Omental fat pad (tissue), 4 donors: ENCODE data around the gene HOXC11. TPM values are rescaled to one million over a fixed set of nuclear protein-coding genes. Genes with fewer than 3 reads are reported as not detected.

ENCODE experiments used
- ATAC-seq: fragments of 150-250 bp; one replicate; pipeline ENCODE4 v1.9.1; 2016; ENCODE audit warnings: mild to moderate bottlenecking, moderate library complexity; ENCODE audit not compliant: low FRiP score
- DNase-seq: peaks from one replicate; pipeline ENCODE4 v3.0.0-alpha.2; 2019; ENCODE audit warnings: low spot score
- total RNA-seq, 4 donors: library from RNA; depleted of rRNA; stranded (reverse); fragments of >200 nt; gene quantifications; one replicate each; pipeline ENCODE4 v1.1.0, GENCODE V29; 2016
- TF ChIP-seq, protein P1 (sequence below), 3 donors: fragments of 450-650 bp; IDR thresholded peaks; one replicate each; pipeline ENCODE4 v1.5.1; 2016 to 2017; ENCODE audit warnings: antibody characterized with exemption in 3 of 3, mild to moderate bottlenecking in 3 of 3, moderate library complexity in 2 of 3

Gene HOXC11
- total RNA-seq, 4 donors from 2014 or later, result not detected

DNA sequence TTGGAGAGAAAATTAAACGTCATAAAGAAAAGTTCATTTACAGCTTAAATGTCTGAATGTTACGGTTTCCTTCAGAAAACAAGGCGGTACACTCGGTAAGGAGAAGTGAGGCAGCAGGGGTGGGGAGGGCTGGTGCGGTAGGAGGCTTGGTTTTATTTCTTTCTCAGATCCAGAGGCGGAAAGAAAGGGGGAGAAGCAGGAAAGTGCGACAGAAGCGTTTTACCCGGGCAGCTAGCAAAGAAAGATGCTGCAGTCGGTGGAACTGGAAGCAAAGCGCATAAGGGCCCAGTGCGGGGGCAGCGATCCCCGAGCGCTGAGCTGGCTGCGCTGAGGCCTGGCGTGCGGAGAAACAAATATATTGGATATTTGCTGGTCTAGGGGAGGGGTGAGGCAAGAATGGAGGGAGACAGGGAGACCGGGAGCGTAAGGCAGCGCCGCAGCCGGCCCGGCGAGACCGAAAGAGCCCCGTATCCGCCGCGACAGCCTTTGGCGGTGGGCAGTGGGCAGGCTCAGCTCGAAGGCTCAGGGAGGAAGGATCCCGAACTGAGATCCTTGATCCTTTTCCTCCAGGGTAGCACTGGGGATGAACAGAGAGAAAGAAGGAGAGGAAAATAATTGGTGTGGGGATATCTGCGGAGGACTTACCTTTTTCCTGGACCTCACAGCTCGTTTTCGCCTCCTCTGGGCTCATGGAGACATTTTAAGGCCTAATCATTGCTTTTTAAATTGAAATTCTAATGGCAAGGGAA, 6.4 kb upstream of the HOXC11 start:
- DNase-seq (no peak), ATAC-seq (no peak)
- TF ChIP-seq, protein P1, sequence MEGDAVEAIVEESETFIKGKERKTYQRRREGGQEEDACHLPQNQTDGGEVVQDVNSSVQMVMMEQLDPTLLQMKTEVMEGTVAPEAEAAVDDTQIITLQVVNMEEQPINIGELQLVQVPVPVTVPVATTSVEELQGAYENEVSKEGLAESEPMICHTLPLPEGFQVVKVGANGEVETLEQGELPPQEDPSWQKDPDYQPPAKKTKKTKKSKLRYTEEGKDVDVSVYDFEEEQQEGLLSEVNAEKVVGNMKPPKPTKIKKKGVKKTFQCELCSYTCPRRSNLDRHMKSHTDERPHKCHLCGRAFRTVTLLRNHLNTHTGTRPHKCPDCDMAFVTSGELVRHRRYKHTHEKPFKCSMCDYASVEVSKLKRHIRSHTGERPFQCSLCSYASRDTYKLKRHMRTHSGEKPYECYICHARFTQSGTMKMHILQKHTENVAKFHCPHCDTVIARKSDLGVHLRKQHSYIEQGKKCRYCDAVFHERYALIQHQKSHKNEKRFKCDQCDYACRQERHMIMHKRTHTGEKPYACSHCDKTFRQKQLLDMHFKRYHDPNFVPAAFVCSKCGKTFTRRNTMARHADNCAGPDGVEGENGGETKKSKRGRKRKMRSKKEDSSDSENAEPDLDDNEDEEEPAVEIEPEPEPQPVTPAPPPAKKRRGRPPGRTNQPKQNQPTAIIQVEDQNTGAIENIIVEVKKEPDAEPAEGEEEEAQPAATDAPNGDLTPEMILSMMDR (IDR thresholded peaks at IDR 0.05), result no peak

DNA sequence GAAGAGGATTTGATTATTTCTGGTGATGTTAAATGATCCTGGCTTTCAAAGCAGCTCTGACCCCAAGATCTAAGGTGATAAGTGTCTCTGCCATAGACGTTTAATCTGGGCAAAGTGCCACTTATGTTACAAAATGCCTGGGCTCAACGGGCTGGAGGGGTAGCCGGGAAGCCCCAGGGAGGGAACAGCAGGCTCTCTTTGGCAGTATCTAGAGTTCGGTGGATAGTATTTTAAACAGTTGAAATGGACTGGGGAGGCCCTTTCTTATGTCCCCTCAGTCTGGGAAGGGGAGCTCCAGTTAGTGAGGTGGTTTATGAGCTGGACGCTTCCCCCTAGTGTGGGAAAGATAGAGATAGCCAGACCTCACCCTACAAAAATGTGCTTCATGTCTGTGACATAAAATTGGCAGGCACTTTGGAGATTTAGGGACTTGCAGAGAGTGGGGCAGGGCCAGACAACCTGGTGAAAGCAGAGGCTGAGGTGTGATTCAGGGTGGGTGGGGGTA, 5.5 kb upstream of the HOXC11 start:
- DNase-seq (no peak), ATAC-seq (no peak)
- TF ChIP-seq, protein P1 (IDR thresholded peaks at IDR 0.05), result no peak

DNA sequence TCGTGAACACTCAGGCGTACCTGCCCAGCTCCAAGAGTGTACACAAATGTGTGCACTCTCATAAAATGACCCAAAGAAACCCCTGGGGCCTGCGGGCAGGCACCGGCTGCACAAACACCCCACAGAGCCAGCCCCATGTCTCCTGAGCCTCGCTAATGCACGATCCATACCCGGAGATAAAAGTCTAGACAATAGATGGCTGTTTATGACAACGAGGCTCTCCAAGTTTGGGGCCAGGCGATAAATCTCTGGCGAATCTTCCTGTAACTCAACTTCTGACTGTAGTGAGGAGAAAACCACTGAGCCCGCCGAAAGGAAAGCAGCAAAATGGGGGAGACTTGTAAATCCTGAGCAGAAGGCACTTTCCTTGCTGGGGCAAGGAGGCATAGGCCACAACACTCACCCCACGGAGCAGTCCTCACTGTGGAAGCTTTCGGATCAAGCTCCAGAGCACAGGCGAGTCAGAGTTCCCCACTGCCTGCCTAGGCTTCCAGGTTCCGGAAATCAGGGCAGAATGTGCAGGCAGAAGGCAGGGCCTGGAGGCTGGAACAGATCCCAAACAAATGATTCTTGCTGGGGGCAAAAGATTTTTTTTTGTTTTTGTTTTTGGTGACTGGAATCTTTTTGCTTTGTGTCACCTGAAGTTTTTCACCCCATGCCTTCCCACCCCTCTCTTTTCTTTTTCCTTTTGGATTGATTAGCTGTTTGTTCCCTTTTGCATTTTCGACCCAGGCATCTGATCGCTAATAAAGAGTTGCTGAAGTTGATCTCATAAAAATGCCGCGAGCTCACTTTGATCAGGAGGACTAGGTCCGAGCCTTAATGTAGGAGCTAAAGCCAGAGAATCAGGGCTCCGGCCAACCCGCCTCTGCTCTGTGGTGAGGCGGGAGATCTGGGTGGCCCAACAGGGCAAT, 4.5 kb upstream of the HOXC11 start:
- ATAC-seq, result no peak
- TF ChIP-seq, protein P1 (IDR thresholded peaks at IDR 0.05), result no peak
- DNase-seq, result no peak

DNA sequence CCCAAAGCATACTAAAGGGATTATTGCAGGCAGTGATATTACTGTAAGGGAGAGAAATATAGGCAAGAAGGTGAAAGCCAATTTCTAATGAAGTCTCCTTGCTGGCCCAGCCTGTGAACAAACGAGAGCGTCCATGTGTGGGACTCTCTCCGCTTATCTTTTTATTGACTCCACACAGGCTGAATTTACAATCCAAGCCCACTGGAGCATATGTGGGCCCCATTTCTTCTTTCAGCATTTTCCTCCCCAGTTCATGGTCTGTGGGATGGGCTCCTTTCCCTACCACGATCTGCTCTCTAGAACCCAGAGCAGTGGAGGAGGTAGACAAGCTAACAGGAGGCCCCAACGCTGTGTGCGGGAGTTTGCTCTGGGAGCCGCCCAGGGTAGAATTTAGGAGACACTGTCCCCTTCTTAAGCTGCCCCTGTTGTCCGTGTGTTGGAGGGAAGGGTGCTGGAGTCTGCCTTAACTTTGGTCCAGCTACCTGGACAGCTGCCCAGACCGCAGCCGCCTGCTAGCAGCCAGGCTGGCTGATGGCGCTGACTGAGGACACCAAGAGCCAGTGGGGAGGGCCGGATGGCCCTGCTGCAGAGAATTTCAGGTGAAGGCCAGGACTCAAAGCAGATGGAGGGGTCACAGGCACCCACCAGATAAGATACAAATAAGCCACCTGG, 3.2 kb upstream of the HOXC11 start:
- DNase-seq (no peak), ATAC-seq (no peak)
- TF ChIP-seq, protein P1 (IDR thresholded peaks at IDR 0.05), result no peak

DNA sequence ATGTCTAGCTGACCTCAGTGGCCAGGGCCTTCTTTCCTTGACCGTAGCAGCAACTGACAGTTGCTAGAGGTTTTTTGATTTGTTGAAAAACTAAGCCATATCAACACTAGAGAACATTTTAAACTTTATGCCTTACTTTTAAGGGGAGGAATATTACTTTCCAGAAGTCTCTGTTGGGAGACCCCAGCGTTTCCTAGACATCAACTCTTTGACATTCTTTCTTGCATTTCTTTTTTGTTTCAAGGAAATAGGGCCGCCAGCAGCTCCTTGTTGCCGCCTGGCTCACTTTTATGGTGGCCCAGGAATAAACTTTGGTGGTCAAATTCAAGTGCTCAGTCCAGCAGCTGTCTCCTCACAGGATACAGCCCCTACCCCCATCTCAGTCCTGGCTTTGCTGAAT, 2.5 kb upstream of the HOXC11 start:
- no peak for DNase-seq
- no peak for ATAC-seq
- TF ChIP-seq, protein P1 (IDR thresholded peaks at IDR 0.05), result no peak

DNA sequence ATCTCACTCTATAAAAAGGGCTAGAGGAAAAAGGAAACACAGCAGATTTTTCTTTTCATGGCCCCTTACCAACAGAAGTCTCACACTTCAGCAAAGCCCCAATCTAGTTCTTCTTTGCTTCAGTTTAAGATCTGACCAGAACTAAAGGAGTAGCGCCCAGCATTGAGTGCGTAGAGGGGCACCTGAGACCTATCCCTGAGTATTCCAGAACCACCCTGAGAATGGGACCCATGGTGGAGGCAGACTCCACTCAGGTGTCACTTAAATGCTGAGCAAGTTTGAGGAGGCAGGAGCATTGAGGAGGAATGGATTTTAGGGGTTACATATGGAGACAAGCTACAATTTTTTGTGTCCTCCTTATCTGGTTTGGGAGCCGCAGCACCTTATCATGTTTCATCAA, 1.8 kb upstream of the HOXC11 start:
- DNase-seq (no peak), ATAC-seq (no peak)
- TF ChIP-seq, protein P1 (IDR thresholded peaks at IDR 0.05), result no peak
